ENCODE results near the gene SLC7A7. TPM values are rescaled to one million over a fixed set of nuclear protein-coding genes. Genes with fewer than 3 reads are reported as not detected.

The SLC7A7 gene
- total RNA-seq, 2 donors from 2014 or later, result 0.55 to 3.1 TPM

DNA sequence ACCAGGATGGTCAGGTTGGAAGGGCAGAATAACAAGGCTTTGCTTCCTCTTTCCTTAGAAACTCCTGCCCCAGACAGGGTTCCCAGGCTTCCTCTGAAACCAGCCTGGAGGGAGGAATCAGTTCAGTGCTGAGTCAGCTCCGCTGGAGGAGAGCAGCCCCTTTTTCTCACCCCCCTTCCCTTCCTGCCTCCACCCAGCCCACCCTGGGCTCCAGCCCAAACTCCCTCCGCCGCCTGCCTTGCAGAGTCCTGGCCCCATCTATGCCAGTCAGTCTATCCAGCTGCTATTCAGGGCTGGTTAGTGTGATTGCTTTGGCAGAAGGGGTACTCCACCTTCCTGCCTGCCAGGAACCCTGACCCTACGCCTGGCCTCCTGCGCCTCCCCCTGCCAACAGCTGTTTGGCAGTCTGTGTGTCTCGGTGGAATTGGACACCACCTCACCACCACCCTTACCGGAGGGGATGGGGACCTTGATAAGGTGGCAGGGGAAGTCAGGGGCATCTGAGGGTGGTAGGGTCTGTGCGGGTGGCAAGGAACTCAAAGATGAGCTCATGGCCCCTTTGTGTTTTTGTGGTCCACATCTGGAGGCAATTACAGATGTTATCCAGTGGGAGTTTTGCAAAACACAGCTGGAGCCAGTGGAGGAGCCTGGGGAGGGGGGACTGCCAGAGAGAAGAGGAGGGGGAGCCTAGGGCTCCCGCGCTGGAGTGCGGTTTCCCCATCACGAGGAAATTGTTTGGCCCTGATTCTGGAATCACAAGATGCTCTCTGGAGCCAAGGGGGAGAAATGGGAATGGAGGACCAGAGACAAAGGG is 33.3 kb upstream of the SLC7A7 start:
- ATAC-seq (no peak), DNase-seq (no peak)
- Mint-ChIP-seq H3K27ac (no peak overlapping the region), H3K4me3 (no peak overlapping the region), H3K4me1 (peaks cover 5% of the 10 kb centered on the region), H3K27me3 (peaks cover 26% of the 10 kb centered on the region), H3K36me3 (ENCODE audit: low read depth) (no peaks in the 10 kb centered on the region)
- H3K9me3 ChIP-seq (ENCODE audit: control insufficient read depth, low read length, poor library complexity, severe bottlenecking), result no peaks in the 10 kb centered on the region

DNA sequence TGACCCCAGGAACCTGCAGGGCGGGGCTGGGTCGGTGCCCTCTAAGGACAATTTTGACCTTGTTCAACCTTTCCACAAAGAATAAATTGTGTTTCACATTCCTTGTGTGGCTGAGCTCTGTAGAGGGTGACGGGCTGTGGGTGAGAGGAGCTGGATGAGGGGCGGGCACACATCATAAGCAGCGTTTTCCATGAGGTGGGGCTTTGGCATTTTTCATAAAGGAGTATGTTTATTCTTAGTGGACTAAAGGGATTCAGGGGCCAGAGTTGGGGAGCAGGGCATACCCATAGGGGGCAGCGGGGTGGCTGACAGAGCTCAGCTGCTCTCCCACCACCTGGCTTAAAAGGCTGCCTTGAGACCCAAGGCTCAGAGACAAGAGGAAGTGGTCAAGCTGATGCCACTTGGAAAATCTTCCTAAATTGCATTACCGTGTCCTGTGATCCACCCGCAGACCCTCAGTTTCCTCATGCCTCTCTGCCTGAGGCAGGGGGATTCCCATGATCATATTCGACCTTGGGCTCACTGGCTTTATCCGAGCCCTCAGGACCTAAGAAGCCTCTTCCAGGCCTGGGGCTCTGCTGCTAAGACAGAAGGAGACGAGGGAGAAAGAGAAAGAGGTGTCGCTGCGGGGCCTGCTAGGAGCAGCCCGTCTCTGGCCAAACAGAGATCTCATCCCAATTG is 32.6 kb upstream of the SLC7A7 start:
- H3K36me3 Mint-ChIP-seq (ENCODE audit: low read depth), result no peaks in the 10 kb centered on the region
- no peaks in the 10 kb centered on the region for H3K9me3 ChIP-seq (ENCODE audit: control insufficient read depth, low read length, poor library complexity, severe bottlenecking)
- H3K27ac Mint-ChIP-seq, result no peak overlapping the region

DNA sequence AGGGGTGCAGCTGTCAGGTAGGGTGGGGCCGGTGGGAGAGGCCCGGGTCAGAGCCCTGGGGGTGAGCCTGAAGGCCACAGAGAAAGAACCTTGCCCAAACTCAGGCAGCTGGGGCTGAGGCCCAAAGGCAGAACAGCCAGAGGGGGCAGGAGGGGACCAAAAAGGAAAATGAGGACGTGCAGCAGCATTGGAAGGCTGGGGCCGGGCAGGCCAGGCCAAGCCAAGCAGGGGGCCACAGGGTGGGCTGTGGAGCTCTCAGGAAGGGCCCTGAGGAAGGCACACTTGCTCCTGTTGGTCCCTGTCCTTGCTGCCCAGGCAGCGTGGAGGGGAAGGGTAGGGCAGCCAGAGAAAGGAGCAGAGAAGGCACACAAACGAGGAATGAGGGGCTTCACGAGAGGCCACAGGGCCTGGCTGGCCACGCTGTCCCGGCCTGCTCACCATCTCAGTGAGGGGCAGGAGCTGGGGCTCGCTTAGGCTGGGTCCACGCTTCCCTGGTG is 31.6 kb upstream of the SLC7A7 start:
- H3K27me3 Mint-ChIP-seq, result peaks cover 34% of the 10 kb centered on the region
- H3K27ac Mint-ChIP-seq, result no peak overlapping the region
- peaks cover 2% of the 10 kb centered on the region for H3K4me1 Mint-ChIP-seq
- H3K9me3 ChIP-seq (ENCODE audit: control insufficient read depth, low read length, poor library complexity, severe bottlenecking), result no peaks in the 10 kb centered on the region
- ATAC-seq, result no peak
- no peaks in the 10 kb centered on the region for H3K36me3 Mint-ChIP-seq (ENCODE audit: low read depth)
- DNase-seq, result no peak
- no peak overlapping the region for H3K4me3 Mint-ChIP-seq

More for the DNA sequence above, 32.6 kb upstream of the SLC7A7 start:
- Mint-ChIP-seq H3K4me3 (no peak overlapping the region), H3K27me3 (peaks cover 33% of the 10 kb centered on the region), H3K4me1 (peaks cover 2% of the 10 kb centered on the region)
- DNase-seq (no peak), ATAC-seq (no peak)

DNA sequence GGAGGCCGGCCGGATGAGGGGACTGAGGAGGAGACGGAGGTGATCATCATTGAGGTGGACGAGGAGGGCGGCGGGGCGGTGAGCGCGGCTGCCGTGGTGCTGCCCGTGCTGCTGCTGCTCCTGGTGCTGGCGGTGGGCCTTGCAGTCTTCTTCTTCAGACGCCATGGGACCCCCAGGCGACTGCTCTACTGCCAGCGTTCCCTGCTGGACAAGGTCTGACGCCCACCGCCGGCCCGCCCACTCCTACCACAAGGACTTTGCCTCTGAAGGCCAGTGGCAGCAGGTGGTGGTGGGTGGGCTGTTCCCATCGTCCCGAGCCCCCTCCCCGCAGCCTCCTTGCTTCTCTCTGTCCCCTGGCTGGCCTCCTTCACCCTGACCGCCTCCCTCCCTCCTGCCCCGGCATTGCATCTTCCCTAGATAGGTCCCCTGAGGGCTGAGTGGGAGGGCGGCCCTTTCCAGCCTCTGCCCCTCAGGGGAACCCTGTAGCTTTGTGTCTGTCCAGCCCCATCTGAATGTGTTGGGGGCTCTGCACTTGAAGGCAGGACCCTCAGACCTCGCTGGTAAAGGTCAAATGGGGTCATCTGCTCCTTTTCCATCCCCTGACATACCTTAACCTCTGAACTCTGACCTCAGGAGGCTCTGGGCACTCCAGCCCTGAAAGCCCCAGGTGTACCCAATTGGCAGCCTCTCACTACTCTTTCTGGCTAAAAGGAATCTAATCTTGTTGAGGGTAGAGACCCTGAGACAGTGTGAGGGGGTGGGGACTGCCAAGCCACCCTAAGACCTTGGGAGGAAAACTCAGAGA is 30.8 kb upstream of the SLC7A7 start:
- Mint-ChIP-seq H3K27ac (no peak overlapping the region), H3K27me3 (peaks cover 40% of the 10 kb centered on the region), H3K36me3 (ENCODE audit: low read depth) (no peaks in the 10 kb centered on the region), H3K4me1 (no peaks in the 10 kb centered on the region), H3K4me3 (no peak overlapping the region)
- no peak for DNase-seq
- ATAC-seq, result no peak
- no peaks in the 10 kb centered on the region for H3K9me3 ChIP-seq (ENCODE audit: control insufficient read depth, low read length, poor library complexity, severe bottlenecking)

DNA sequence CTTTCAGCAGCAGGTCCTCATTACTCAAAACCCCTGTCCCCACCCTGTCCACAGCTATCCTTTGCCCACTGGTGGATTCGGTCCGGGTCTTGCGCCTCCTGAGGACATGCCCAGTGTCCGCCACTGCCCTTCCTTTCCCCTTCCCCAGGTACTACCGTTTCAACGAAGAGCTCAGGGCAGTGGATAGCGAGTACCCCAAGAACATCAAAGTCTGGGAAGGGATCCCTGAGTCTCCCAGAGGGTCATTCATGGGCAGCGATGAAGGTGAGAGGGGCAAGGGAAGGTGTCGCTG is 29.8 kb upstream of the SLC7A7 start:
- H3K4me1 Mint-ChIP-seq, result peaks cover 2% of the 10 kb centered on the region
- H3K9me3 ChIP-seq (ENCODE audit: control insufficient read depth, low read length, poor library complexity, severe bottlenecking), result no peaks in the 10 kb centered on the region
- H3K4me3 Mint-ChIP-seq, result no peak overlapping the region
- no peaks in the 10 kb centered on the region for H3K36me3 Mint-ChIP-seq (ENCODE audit: low read depth)
- no peak overlapping the region for H3K27ac Mint-ChIP-seq
- H3K27me3 Mint-ChIP-seq, result peaks cover 48% of the 10 kb centered on the region
- ATAC-seq, result no peak
- DNase-seq, result no peak

DNA sequence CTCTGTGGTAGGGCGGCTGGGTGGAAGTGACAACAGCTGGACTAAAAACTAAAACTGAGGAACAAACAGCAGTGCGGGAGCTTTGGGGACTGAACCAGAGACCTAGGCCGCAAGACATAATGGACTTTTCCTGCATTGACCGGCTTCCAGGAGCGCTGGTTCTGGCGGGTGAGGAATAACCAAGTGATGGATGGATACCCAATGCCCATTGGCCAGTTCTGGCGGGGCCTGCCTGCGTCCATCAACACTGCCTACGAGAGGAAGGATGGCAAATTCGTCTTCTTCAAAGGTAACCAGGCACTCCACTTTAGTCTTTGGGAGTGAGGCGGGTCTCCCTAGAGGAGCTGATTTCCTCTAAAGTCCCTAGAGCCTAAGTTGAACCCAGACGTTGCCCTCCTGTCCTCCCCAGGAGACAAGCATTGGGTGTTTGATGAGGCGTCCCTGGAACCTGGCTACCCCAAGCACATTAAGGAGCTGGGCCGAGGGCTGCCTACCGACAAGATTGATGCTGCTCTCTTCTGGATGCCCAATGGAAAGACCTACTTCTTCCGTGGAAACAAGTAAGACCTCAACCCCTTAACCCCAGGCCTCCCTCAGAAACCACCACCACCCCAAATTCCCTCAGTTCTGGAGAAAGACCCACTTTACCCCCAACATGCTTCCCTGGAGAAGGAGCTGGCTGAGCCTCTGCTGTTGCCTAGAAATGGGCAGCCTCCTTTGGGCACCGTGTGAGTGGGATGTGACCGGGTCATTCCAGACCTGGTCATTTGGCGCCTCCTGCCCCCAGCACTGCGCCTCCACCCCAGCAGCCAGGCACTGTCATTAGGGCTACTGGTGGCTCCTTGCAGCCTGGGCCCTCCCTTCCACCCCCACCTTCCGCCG is 29.2 kb upstream of the SLC7A7 start:
- Mint-ChIP-seq H3K27me3 (peaks cover 50% of the 10 kb centered on the region), H3K4me3 (no peak overlapping the region), H3K36me3 (ENCODE audit: low read depth) (no peaks in the 10 kb centered on the region), H3K27ac (no peak overlapping the region), H3K4me1 (peaks cover 2% of the 10 kb centered on the region)
- DNase-seq (no peak), ATAC-seq (no peak)
- H3K9me3 ChIP-seq (ENCODE audit: control insufficient read depth, low read length, poor library complexity, severe bottlenecking), result no peaks in the 10 kb centered on the region

DNA sequence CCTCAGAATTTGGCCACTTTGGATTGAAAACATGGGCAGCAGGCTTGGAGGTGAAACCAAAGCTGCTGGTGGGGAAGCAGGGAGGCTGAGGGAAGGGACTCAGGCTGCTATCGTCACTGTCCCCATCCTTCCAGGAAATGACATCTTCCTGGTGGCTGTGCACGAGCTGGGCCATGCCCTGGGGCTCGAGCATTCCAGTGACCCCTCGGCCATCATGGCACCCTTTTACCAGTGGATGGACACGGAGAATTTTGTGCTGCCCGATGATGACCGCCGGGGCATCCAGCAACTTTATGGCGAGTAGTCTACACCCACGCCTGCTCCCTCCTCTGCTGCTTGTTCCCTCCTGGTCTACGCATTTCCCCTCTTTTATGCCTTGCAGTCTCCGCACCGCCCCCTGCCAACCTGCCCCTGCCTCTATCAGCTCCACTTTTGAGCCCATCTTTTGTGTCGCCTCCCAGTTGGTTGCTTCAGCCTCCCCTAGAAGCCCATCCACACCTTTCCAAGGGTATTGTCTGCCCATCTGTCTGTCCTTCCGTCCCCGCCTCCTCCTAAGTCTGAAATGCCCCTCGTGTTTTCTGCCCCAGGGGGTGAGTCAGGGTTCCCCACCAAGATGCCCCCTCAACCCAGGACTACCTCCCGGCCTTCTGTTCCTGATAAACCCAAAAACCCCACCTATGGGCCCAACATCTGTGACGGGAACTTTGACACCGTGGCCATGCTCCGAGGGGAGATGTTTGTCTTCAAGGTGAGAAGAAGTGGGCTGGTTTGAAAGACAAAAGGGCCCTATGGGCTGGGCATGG is 28.1 kb upstream of the SLC7A7 start:
- ATAC-seq (no peak), DNase-seq (no peak)
- H3K9me3 ChIP-seq (ENCODE audit: control insufficient read depth, low read length, poor library complexity, severe bottlenecking), result no peaks in the 10 kb centered on the region
- Mint-ChIP-seq H3K36me3 (ENCODE audit: low read depth) (peaks cover 3% of the 10 kb centered on the region), H3K27me3 (peaks cover 62% of the 10 kb centered on the region), H3K27ac (no peak overlapping the region), H3K4me1 (peaks cover 7% of the 10 kb centered on the region), H3K4me3 (no peak overlapping the region)

DNA sequence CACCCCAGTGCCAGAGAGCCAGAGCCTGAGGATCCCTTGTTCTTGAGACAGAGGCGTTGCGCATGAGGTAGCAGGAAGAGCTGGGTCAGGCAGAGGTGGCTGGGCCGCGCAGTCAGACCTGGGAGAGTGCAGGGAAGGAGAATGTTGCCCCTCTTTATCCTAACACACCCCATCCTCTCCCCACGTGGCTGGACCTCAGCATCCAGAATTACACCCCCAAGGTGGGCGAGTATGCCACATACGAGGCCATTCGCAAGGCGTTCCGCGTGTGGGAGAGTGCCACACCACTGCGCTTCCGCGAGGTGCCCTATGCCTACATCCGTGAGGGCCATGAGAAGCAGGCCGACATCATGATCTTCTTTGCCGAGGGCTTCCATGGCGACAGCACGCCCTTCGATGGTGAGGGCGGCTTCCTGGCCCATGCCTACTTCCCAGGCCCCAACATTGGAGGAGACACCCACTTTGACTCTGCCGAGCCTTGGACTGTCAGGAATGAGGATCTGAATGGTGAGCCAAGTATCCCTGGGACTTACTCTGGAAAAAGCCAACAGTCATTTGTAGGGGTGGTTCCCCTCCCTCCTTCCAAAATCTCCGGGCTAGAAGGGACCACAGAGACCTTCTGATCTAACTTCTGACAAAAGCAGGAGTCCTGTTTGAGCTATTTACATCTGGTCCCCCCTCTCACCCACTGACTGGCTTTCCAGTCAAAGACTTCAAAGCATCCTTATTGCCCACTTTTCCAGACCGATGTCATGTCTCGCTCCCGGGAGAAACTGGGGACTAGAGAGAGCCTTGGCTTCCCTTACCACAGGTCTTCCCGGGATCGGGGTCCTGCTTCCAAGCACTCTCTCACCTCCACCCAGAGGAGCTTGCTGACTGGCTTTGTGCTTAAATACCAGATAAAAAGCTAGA is 27.2 kb upstream of the SLC7A7 start:
- H3K27me3 Mint-ChIP-seq, result peaks cover 68% of the 10 kb centered on the region
- no peak overlapping the region for H3K4me3 Mint-ChIP-seq
- ATAC-seq (no peak), DNase-seq (no peak)
- H3K36me3 Mint-ChIP-seq (ENCODE audit: low read depth), result peaks cover 3% of the 10 kb centered on the region
- H3K9me3 ChIP-seq (ENCODE audit: control insufficient read depth, low read length, poor library complexity, severe bottlenecking), result no peaks in the 10 kb centered on the region
- H3K27ac Mint-ChIP-seq, result no peak overlapping the region
- H3K4me1 Mint-ChIP-seq, result peaks cover 7% of the 10 kb centered on the region

DNA sequence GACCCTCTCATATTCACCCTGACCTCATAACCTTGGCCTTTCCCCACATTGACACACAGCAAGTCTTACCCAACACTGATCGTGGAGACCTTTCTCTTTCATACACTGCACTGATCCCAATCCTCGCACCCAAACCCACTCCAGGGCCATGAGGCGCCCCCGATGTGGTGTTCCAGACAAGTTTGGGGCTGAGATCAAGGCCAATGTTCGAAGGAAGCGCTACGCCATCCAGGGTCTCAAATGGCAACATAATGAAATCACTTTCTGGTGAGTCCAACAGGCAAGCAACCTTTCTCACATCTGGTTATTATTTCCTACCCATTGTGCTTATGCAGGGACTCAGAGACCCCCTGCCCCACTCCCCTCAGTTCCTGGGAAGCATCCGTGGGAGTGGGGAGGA is 26.5 kb upstream of the SLC7A7 start:
- Mint-ChIP-seq H3K4me3 (no peak overlapping the region), H3K36me3 (ENCODE audit: low read depth) (peaks cover 3% of the 10 kb centered on the region), H3K27me3 (peaks cover 73% of the 10 kb centered on the region), H3K4me1 (peaks cover 10% of the 10 kb centered on the region), H3K27ac (no peak overlapping the region)
- no peak for ATAC-seq
- DNase-seq, result no peak
- H3K9me3 ChIP-seq (ENCODE audit: control insufficient read depth, low read length, poor library complexity, severe bottlenecking), result no peaks in the 10 kb centered on the region

DNA sequence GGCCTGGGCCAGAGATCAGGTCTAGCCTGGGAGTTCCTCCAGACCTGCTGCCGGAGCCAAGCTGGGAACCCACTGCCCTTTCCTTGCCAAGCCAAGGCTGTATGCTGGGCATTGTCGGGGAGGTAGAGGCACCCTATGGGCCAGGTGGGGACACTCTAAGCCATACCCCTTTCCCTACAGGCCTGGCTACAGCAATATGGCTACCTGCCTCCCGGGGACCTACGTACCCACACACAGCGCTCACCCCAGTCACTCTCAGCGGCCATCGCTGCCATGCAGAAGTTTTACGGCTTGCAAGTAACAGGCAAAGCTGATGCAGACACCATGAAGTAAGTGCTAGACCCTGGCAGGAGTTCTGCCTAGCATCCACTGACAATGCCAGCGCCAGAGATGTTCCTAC is 26.1 kb upstream of the SLC7A7 start:
- H3K4me1 Mint-ChIP-seq, result peaks cover 11% of the 10 kb centered on the region
- H3K4me3 Mint-ChIP-seq, result no peak overlapping the region
- no peaks in the 10 kb centered on the region for H3K9me3 ChIP-seq (ENCODE audit: control insufficient read depth, low read length, poor library complexity, severe bottlenecking)
- H3K27ac Mint-ChIP-seq, result no peak overlapping the region
- DNase-seq, result no peak
- H3K27me3 Mint-ChIP-seq, result peaks cover 69% of the 10 kb centered on the region
- H3K36me3 Mint-ChIP-seq (ENCODE audit: low read depth), result peaks cover 3% of the 10 kb centered on the region
- ATAC-seq, result no peak

DNA sequence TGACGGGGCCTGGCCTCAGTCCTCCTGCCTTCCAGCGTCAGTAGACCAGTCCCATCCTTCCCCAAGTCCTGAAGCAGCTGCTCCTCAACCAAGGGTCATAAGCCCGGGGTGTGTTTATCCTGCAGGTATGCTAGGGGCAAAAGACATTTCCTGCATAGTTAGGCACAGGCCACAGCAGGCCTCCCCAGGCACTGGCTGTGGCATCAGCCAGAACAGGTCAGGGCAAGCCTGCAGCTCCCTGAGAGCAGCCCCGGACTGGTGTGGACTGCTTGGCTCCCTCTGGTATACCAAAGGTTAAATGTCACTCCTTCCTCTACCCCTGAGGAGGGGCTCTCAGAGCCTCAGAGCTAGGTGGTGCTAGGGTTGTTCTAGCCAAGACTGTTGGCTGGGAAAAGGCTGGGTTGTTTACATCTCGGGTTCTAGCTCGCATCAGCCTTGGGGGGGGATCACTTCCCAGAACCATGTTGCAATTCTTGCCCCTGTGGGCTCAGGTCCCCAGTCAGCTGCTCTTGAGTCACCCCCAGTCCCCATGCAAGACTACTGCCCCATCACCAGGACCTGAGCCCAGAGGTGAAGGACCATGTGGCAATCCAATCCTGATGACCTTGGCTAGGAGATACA is 24.0 kb upstream of the SLC7A7 start:
- no peak for ATAC-seq
- H3K9me3 ChIP-seq (ENCODE audit: control insufficient read depth, low read length, poor library complexity, severe bottlenecking), result no peaks in the 10 kb centered on the region
- H3K36me3 Mint-ChIP-seq (ENCODE audit: low read depth), result peaks cover 6% of the 10 kb centered on the region
- peaks cover 14% of the 10 kb centered on the region for H3K4me1 Mint-ChIP-seq
- H3K27me3 Mint-ChIP-seq, result peaks cover 51% of the 10 kb centered on the region
- H3K4me3 Mint-ChIP-seq, result no peak overlapping the region
- DNase-seq, result no peak
- H3K27ac Mint-ChIP-seq, result no peak overlapping the region
